GM23338 (cell line): ENCODE measurements around the gene PCDHGB1. TPM values are rescaled to one million over a fixed set of nuclear protein-coding genes. Genes with fewer than 3 reads are reported as not detected.

Experiments
- ATAC-seq: fragments of 200-7000 bp; cut with Tn5 transposase; 3 replicates; pipeline ENCODE4 v1.9.1; 2020
- DNase-seq: peaks from one replicate; pipeline ENCODE4 v3.0.0-alpha.2; 2015; ENCODE audit warnings: low spot score
- H2AFZ ChIP-seq: fragments of 200-600 bp; sonication (generic); 2 replicates; pipeline ENCODE4 v1.8.0; 2016; ENCODE audit warnings: antibody characterized with exemption, mild to moderate bottlenecking, moderate library complexity
- H3F3A ChIP-seq: fragments of 200-600 bp; sonication (generic); replicated peaks from 2 replicates; pipeline ENCODE4 v1.8.0; 2017; ENCODE audit warnings: antibody characterized with exemption, mixed run types, low read depth
- H3K27ac ChIP-seq: fragments of 200-600 bp; sonication (generic); 2 replicates; pipeline ENCODE4 v1.6.1; 2016; ENCODE audit warnings: low read depth
- H3K27me3 ChIP-seq: fragments of 200-600 bp; sonication (generic); 2 replicates; pipeline ENCODE4 v1.8.0; 2016; ENCODE audit warnings: mild to moderate bottlenecking, mixed run types, moderate library complexity; ENCODE audit not compliant: insufficient read depth
- H3K36me3 ChIP-seq: fragments of 200-600 bp; sonication (generic); 2 replicates; pipeline ENCODE4 v1.8.0; 2016; ENCODE audit warnings: mild to moderate bottlenecking; ENCODE audit not compliant: insufficient read depth
- H3K4me1 ChIP-seq: fragments of 200-600 bp; sonication (generic); 2 replicates; pipeline ENCODE4 v1.8.0; 2016; ENCODE audit warnings: mild to moderate bottlenecking, moderate library complexity; ENCODE audit not compliant: insufficient read depth
- H3K4me2 ChIP-seq: fragments of 200-600 bp; sonication (generic); 2 replicates; pipeline ENCODE4 v1.7.1; 2017; ENCODE audit warnings: mixed run types
- H3K4me3 ChIP-seq: fragments of 200-600 bp; sonication (generic); 2 replicates; pipeline ENCODE4 v1.6.1; 2016; ENCODE audit warnings: mixed run types
- H3K79me2 ChIP-seq: fragments of 200-600 bp; sonication (generic); replicated peaks from 2 replicates; pipeline ENCODE4 v1.8.0; 2017; ENCODE audit warnings: mild to moderate bottlenecking; ENCODE audit not compliant: insufficient read depth
- H3K9me2 ChIP-seq: fragments of 200-600 bp; sonication (generic); 2 replicates; pipeline ENCODE4 v1.8.0; 2017; ENCODE audit not compliant: insufficient read depth
- H4K20me1 ChIP-seq: fragments of 200-600 bp; sonication (generic); replicated peaks from 2 replicates; pipeline ENCODE4 v1.8.0; 2017; ENCODE audit warnings: mild to moderate bottlenecking; ENCODE audit not compliant: insufficient read depth
- H3K27ac Mint-ChIP-seq: 2 replicates; pipeline ENCODE4 v1.8.0; 2020; ENCODE audit warnings: inconsistent platforms, mild to moderate bottlenecking, moderate library complexity, mixed read lengths
- H3K27me3 Mint-ChIP-seq: 3 replicates; pipeline ENCODE4 v1.8.0; 2022; ENCODE audit warnings: low read depth, mild to moderate bottlenecking, moderate library complexity, mixed read lengths, inconsistent platforms; ENCODE audit not compliant: insufficient read depth, poor library complexity
- H3K36me3 Mint-ChIP-seq: 3 replicates; pipeline ENCODE4 v1.8.0; 2021; ENCODE audit warnings: low read depth, mild to moderate bottlenecking, inconsistent platforms, moderate library complexity, mixed read lengths
- H3K4me1 Mint-ChIP-seq: 3 replicates; pipeline ENCODE4 v1.8.0; 2020; ENCODE audit warnings: mild to moderate bottlenecking, inconsistent platforms, mixed read lengths
- H3K4me3 Mint-ChIP-seq: 3 replicates; pipeline ENCODE4 v1.8.0; 2021; ENCODE audit warnings: moderate library complexity, mild to moderate bottlenecking, inconsistent platforms, mixed read lengths
- H3K9me3 Mint-ChIP-seq: 3 replicates; pipeline ENCODE4 v1.8.0; 2020; ENCODE audit warnings: moderate library complexity, mild to moderate bottlenecking, inconsistent platforms, mixed read lengths
- CREB1 ChIP-seq: fragments of 250-450 bp; sonication (Bioruptor Pico); IDR thresholded peaks from 2 replicates; pipeline ENCODE4 v1.5.0; 2020; ENCODE audit warnings: low read depth, mild to moderate bottlenecking, moderate library complexity
- EZH2 ChIP-seq: fragments of 200-600 bp; sonication (generic); IDR thresholded peaks from one replicate; pipeline ENCODE4 v1.8.0; 2017; ENCODE audit warnings: antibody characterized with exemption, mild to moderate bottlenecking, low read depth; ENCODE audit not compliant: unreplicated experiment
- EZH2phosphoT487 ChIP-seq: fragments of 200-600 bp; sonication (generic); IDR thresholded peaks from one replicate; pipeline ENCODE4 v1.8.1; 2018; ENCODE audit warnings: antibody characterized with exemption; ENCODE audit not compliant: unreplicated experiment
- JUNB ChIP-seq: IDR thresholded peaks from one replicate; pipeline ENCODE4 v1.6.1; 2016; ENCODE audit warnings: antibody characterized with exemption; ENCODE audit not compliant: unreplicated experiment
- NANOG ChIP-seq: IDR thresholded peaks from 2 replicates; pipeline ENCODE4 v1.6.1; 2016; ENCODE audit warnings: antibody characterized with exemption, borderline replicate concordance
- POLR2AphosphoS5 ChIP-seq: IDR thresholded peaks from 2 replicates; pipeline ENCODE4 v1.6.1; 2016; ENCODE audit warnings: antibody characterized with exemption, low read depth
- REST ChIP-seq: IDR thresholded peaks from one replicate; pipeline ENCODE4 v1.6.1; 2018; ENCODE audit warnings: antibody characterized with exemption; ENCODE audit not compliant: unreplicated experiment
- STAT1 ChIP-seq: IDR thresholded peaks from one replicate; pipeline ENCODE4 v1.6.1; 2016; ENCODE audit warnings: antibody characterized with exemption; ENCODE audit not compliant: unreplicated experiment
- ZNF114 ChIP-seq: fragments of 250-450 bp; sonication (Bioruptor Pico); IDR thresholded peaks from 2 replicates; pipeline ENCODE4 v1.5.0; 2020; ENCODE audit warnings: mild to moderate bottlenecking, moderate library complexity
- ZNF331 ChIP-seq: fragments of 250-450 bp; sonication (Bioruptor Pico); IDR thresholded peaks from 2 replicates; pipeline ENCODE4 v1.5.0; 2020; ENCODE audit warnings: low read depth, mild to moderate bottlenecking, moderate library complexity
- polyA plus RNA-seq: library from polyadenylated mRNA; unstranded; fragments of >200 nt; fragmentation: Nextera tagmentation; extraction: Ambion mirVana; gene quantifications from 2 replicates; pipeline ENCODE4 v1.2.1, GENCODE V29; 2016
- total RNA-seq: library from RNA; depleted of rRNA; stranded (reverse); fragments of >200 nt; shearing (Covaris generic); gene quantifications from 2 replicates; pipeline ENCODE4 v1.2.3, GENCODE V29; 2014
- TF ChIP-seq, protein P1 (sequence below): IDR thresholded peaks from 2 replicates; pipeline ENCODE4 v1.6.1; 2016; ENCODE audit warnings: antibody characterized with exemption
- TF ChIP-seq, protein P2 (sequence below), 2 experiments: fragments of 200-600 bp in 1 of 2; sonication (generic) in 1 of 2; conservative IDR thresholded peaks; 2 replicates each; pipeline versions ENCODE4 v1.5.1 to v1.6.1; 2016 to 2017; ENCODE audit warnings: antibody characterized with exemption in 2 of 2, low read depth in 2 of 2, mild to moderate bottlenecking in 2 of 2, moderate library complexity in 1 of 2
- TF ChIP-seq, protein P3 (sequence below): fragments of 250-450 bp; sonication (Bioruptor Pico); IDR thresholded peaks from 2 replicates; pipeline ENCODE4 v1.5.0; 2020; ENCODE audit warnings: mild to moderate bottlenecking, moderate library complexity

The PCDHGB1 gene
- total and polyA plus RNA-seq, 2 experiments from 2014 or later = 0.74 to 9.1 TPM

- no peaks in the 10 kb centered on the region for H4K20me1 ChIP-seq
- no peak overlapping the region for H3K27ac ChIP-seq
- no peaks in the 10 kb centered on the region for H3F3A ChIP-seq
- H3K4me2 ChIP-seq = no peak overlapping the region
- no peak overlapping the region for H2AFZ ChIP-seq
- DNase-seq (no peak), ATAC-seq (no peak)
- peaks cover 82% of the 10 kb centered on the region for H3K36me3 Mint-ChIP-seq
- no peak overlapping the region for H3K27ac Mint-ChIP-seq
- H3K4me1 Mint-ChIP-seq = no peaks in the 10 kb centered on the region; the same call in 2 of the 3 replicates
- H3K9me2 ChIP-seq = no peaks in the 10 kb centered on the region
- no peak for TF ChIP-seq NANOG
- TF ChIP-seq ZNF331 (CRISPR knock-in tag) = no peak
- TF ChIP-seq REST = no peak
- TF ChIP-seq, protein P1, sequence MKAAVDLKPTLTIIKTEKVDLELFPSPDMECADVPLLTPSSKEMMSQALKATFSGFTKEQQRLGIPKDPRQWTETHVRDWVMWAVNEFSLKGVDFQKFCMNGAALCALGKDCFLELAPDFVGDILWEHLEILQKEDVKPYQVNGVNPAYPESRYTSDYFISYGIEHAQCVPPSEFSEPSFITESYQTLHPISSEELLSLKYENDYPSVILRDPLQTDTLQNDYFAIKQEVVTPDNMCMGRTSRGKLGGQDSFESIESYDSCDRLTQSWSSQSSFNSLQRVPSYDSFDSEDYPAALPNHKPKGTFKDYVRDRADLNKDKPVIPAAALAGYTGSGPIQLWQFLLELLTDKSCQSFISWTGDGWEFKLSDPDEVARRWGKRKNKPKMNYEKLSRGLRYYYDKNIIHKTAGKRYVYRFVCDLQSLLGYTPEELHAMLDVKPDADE = no peak
- TF ChIP-seq POLR2AphosphoS5 = no peak
- no peak for TF ChIP-seq EZH2
- no peak for TF ChIP-seq EZH2phosphoT487
- no peak for TF ChIP-seq STAT1
- TF ChIP-seq ZNF114 (CRISPR knock-in tag) = no peak
- TF ChIP-seq, protein P2, sequence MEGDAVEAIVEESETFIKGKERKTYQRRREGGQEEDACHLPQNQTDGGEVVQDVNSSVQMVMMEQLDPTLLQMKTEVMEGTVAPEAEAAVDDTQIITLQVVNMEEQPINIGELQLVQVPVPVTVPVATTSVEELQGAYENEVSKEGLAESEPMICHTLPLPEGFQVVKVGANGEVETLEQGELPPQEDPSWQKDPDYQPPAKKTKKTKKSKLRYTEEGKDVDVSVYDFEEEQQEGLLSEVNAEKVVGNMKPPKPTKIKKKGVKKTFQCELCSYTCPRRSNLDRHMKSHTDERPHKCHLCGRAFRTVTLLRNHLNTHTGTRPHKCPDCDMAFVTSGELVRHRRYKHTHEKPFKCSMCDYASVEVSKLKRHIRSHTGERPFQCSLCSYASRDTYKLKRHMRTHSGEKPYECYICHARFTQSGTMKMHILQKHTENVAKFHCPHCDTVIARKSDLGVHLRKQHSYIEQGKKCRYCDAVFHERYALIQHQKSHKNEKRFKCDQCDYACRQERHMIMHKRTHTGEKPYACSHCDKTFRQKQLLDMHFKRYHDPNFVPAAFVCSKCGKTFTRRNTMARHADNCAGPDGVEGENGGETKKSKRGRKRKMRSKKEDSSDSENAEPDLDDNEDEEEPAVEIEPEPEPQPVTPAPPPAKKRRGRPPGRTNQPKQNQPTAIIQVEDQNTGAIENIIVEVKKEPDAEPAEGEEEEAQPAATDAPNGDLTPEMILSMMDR (conservative IDR thresholded peaks at IDR 0.05; ENCODE audit: low read depth in 2 of 2) = no peak
- TF ChIP-seq, protein P3, sequence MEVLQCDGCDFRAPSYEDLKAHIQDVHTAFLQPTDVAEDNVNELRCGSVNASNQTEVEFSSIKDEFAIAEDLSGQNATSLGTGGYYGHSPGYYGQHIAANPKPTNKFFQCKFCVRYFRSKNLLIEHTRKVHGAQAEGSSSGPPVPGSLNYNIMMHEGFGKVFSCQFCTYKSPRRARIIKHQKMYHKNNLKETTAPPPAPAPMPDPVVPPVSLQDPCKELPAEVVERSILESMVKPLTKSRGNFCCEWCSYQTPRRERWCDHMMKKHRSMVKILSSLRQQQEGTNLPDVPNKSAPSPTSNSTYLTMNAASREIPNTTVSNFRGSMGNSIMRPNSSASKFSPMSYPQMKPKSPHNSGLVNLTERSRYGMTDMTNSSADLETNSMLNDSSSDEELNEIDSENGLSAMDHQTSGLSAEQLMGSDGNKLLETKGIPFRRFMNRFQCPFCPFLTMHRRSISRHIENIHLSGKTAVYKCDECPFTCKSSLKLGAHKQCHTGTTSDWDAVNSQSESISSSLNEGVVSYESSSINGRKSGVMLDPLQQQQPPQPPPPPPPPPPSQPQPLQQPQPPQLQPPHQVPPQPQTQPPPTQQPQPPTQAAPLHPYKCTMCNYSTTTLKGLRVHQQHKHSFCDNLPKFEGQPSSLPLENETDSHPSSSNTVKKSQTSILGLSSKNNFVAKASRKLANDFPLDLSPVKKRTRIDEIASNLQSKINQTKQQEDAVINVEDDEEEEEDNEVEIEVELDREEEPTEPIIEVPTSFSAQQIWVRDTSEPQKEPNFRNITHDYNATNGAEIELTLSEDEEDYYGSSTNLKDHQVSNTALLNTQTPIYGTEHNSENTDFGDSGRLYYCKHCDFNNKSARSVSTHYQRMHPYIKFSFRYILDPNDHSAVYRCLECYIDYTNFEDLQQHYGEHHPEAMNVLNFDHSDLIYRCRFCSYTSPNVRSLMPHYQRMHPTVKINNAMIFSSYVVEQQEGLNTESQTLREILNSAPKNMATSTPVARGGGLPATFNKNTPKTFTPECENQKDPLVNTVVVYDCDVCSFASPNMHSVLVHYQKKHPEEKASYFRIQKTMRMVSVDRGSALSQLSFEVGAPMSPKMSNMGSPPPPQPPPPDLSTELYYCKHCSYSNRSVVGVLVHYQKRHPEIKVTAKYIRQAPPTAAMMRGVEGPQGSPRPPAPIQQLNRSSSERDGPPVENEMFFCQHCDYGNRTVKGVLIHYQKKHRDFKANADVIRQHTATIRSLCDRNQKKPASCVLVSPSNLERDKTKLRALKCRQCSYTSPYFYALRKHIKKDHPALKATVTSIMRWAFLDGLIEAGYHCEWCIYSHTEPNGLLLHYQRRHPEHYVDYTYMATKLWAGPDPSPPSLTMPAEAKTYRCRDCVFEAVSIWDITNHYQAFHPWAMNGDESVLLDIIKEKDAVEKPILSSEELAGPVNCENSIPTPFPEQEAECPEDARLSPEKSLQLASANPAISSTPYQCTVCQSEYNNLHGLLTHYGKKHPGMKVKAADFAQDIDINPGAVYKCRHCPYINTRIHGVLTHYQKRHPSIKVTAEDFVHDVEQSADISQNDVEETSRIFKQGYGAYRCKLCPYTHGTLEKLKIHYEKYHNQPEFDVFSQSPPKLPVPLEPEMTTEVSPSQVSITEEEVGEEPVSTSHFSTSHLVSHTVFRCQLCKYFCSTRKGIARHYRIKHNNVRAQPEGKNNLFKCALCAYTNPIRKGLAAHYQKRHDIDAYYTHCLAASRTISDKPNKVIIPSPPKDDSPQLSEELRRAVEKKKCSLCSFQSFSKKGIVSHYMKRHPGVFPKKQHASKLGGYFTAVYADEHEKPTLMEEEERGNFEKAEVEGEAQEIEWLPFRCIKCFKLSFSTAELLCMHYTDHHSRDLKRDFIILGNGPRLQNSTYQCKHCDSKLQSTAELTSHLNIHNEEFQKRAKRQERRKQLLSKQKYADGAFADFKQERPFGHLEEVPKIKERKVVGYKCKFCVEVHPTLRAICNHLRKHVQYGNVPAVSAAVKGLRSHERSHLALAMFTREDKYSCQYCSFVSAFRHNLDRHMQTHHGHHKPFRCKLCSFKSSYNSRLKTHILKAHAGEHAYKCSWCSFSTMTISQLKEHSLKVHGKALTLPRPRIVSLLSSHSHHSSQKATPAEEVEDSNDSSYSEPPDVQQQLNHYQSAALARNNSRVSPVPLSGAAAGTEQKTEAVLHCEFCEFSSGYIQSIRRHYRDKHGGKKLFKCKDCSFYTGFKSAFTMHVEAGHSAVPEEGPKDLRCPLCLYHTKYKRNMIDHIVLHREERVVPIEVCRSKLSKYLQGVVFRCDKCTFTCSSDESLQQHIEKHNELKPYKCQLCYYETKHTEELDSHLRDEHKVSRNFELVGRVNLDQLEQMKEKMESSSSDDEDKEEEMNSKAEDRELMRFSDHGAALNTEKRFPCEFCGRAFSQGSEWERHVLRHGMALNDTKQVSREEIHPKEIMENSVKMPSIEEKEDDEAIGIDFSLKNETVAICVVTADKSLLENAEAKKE = no peak
- TF ChIP-seq CREB1 (CRISPR knock-in tag) = no peak
- TF ChIP-seq JUNB = no peak
- peaks cover 8% of the 10 kb centered on the region for H3K27me3 Mint-ChIP-seq
- 0 out of 2 replicates have a peak, but pooled peaks cover 2% of the 10 kb centered on the region for H3K4me1 ChIP-seq
- H3K79me2 ChIP-seq = 0 out of 2 replicates have a peak, but pooled peaks cover 5% of the 10 kb centered on the region
- H3K4me3 Mint-ChIP-seq = no peak overlapping the region
- H3K9me3 Mint-ChIP-seq = peaks cover 87% of the 10 kb centered on the region
- H3K36me3 ChIP-seq = peaks cover 7% of the 10 kb centered on the region; the same call in 1 of the 2 replicates
- no peak overlapping the region for H3K4me3 ChIP-seq
- peaks cover 6% of the 10 kb centered on the region; the same call in 1 of the 2 replicates for H3K27me3 ChIP-seq
Measured at GRCh38 chr5:141393267-141393666, 43.4 kb downstream of the PCDHGB1 start.
